ENCODE measurements around the gene ELK3.

- TF ChIP-seq CTCF (tag by site-specific recombination; IDR thresholded peaks at IDR 0.05) = no peak
- TF ChIP-seq ZNF18 (tag by site-specific recombination; IDR thresholded peaks at IDR 0.05) = no peak
- TF ChIP-seq SETDB1 (IDR thresholded peaks at IDR 0.05; ENCODE audit: insufficient read length, low read length) = no peak
These were observed 42.1 kb downstream of the ELK3 start for GRCh38 chr12:96236221-96236822.

All from HEK293 (cell line).